HepG2 (cell line): Measurements from ENCODE around the gene TRAPPC1. TPM values are rescaled to one million over a fixed set of nuclear protein-coding genes. Genes with fewer than 3 reads are reported as not detected.

ENCODE experiments used
- CENPBD1 ChIP-seq: sonication (generic); formaldehyde crosslinking; IDR thresholded peaks from 2 replicates; pipeline ENCODE4 v1.8.0; 2022; ENCODE audit warnings: missing genetic modification reagents, low read depth, mild to moderate bottlenecking, borderline replicate concordance
- HIVEP1 ChIP-seq: sonication (generic); formaldehyde crosslinking; IDR thresholded peaks from 2 replicates; pipeline ENCODE4 v1.4.0; 2020; ENCODE audit warnings: mild to moderate bottlenecking, missing genetic modification reagents
- HOXA5 ChIP-seq: sonication (generic); formaldehyde crosslinking; IDR thresholded peaks from 2 replicates; pipeline ENCODE4 v1.4.0; 2020; ENCODE audit warnings: missing genetic modification reagents
- KDM5A ChIP-seq: fragments of 200-600 bp; sonication (generic); IDR thresholded peaks from 2 replicates; pipeline ENCODE4 v1.7.0; 2018; ENCODE audit warnings: antibody characterized with exemption, mild to moderate bottlenecking, low read length, borderline replicate concordance
- NFE2L1 ChIP-seq: sonication (generic); formaldehyde crosslinking; IDR thresholded peaks from 2 replicates; pipeline ENCODE4 v1.4.0; 2020; ENCODE audit warnings: missing genetic modification reagents, mild to moderate bottlenecking, borderline replicate concordance
- NFE2L2 ChIP-seq: fragments of 150-350 bp; IDR thresholded peaks from 2 replicates; pipeline ENCODE4 v1.6.1; 2014; ENCODE audit warnings: low read length
- NFYB ChIP-seq: sonication (generic); formaldehyde crosslinking; IDR thresholded peaks from 2 replicates; pipeline ENCODE4 v1.4.0; 2020; ENCODE audit warnings: missing genetic modification reagents
- NPAS2 ChIP-seq: sonication (generic); formaldehyde crosslinking; IDR thresholded peaks from 2 replicates; pipeline ENCODE4 v1.8.0; 2022; ENCODE audit warnings: mild to moderate bottlenecking, missing genetic modification reagents, borderline replicate concordance
- PAXIP1 ChIP-seq: sonication (generic); formaldehyde crosslinking; conservative IDR thresholded peaks from 2 replicates; pipeline ENCODE4 v1.4.0; 2020; ENCODE audit warnings: mild to moderate bottlenecking, missing genetic modification reagents, moderate library complexity
- SRY ChIP-seq: sonication (generic); formaldehyde crosslinking; IDR thresholded peaks from 2 replicates; pipeline ENCODE4 v1.8.0; 2022; ENCODE audit warnings: mild to moderate bottlenecking, missing genetic modification reagents
- ZNF34 ChIP-seq: sonication (generic); formaldehyde crosslinking; IDR thresholded peaks from 2 replicates; pipeline ENCODE4 v1.4.0; 2020; ENCODE audit warnings: mild to moderate bottlenecking, missing genetic modification reagents, borderline replicate concordance
- ZNF556 ChIP-seq: sonication (generic); formaldehyde crosslinking; IDR thresholded peaks from 2 replicates; pipeline ENCODE4 v1.4.0; 2020; ENCODE audit warnings: mild to moderate bottlenecking, missing genetic modification reagents, borderline replicate concordance
- ZNF644 ChIP-seq: IDR thresholded peaks from 2 replicates; pipeline ENCODE4 v1.6.1; 2016; ENCODE audit warnings: low read depth
- ZNF703 ChIP-seq: sonication (generic); formaldehyde crosslinking; IDR thresholded peaks from 2 replicates; pipeline ENCODE4 v1.5.1; 2020; ENCODE audit warnings: missing genetic modification reagents, mild to moderate bottlenecking, moderate library complexity, borderline replicate concordance
- polyA plus RNA-seq, 8 experiments: library from polyadenylated mRNA; depleted of rRNA in 3 of 8; stranded (reverse) in 7 of 8; unstranded in 1 of 8; fragments of >200 nt; fragmentation: Illumina TruSeq in 4 of 8; extraction: Trizol in 4 of 8; gene quantifications; 2 replicates each; pipeline versions ENCODE4 v1.2.1 to v1.2.3, GENCODE V29; 2011 to 2016; ENCODE audit warnings: low read depth in 4 of 8, missing spikeins in 1 of 8, mixed read lengths in 1 of 8; ENCODE audit not compliant: insufficient read depth in 1 of 8
- total RNA-seq, 5 experiments: library from RNA; depleted of rRNA; stranded (reverse); fragments of >200 nt; fragmentation: Illumina TruSeq; extraction: Trizol; gene quantifications; 2 replicates each; pipeline ENCODE4 v1.2.3, GENCODE V29; 2016; ENCODE audit warnings: low read depth in 1 of 5
- TF ChIP-seq, protein P1 (sequence below): sonication (generic); formaldehyde crosslinking; IDR thresholded peaks from 2 replicates; pipeline ENCODE4 v1.5.0; 2020; ENCODE audit warnings: mild to moderate bottlenecking, missing genetic modification reagents, borderline replicate concordance

TRAPPC1 gene
- total and polyA plus RNA-seq, 2 of the 13 experiments (the other 11 are each of a cell fraction or from before 2014, with no cell fraction given) = 28.1 to 44.9 TPM

DNA sequence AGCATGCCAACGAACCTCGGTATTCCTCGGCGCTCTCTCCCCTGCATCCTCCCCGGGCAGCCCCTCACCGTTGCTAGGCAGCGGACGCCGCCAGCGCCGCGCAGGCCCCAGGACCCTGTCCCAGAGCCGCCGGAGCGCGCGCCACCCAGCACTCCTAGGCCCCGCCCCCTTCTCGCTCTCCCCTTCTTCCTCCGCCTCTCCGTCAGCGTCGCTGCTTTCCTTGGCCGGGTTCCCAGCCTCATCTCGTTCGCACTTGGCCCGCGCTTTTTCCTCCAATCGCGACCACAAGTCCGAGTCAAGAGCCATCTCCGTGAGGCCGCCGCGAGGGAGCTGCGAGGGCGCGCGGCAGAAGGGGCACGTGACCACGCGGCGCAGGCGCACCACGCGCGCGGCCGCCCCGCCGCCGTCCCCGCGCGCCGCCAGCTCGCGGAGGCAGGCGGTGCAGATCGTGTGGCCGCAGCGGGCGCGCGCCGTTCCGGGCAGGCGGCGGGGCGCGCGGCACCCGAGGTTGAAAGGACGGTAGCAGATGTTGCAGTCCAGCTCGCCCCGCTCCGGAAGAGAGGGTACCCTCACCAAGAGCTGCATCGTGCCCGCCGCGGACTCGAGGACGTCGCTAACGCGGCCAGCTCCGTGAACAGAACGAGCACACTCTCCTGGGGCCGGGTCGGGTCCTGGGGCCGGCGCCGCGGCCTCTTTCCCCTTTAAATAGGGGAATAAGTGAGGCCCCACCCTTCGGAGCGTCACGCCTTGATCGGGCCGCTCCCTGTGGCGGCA is 15.9 kb downstream of the TRAPPC1 start, which contains the start of gene RNF227 (continued):
- TF ChIP-seq, protein P1, sequence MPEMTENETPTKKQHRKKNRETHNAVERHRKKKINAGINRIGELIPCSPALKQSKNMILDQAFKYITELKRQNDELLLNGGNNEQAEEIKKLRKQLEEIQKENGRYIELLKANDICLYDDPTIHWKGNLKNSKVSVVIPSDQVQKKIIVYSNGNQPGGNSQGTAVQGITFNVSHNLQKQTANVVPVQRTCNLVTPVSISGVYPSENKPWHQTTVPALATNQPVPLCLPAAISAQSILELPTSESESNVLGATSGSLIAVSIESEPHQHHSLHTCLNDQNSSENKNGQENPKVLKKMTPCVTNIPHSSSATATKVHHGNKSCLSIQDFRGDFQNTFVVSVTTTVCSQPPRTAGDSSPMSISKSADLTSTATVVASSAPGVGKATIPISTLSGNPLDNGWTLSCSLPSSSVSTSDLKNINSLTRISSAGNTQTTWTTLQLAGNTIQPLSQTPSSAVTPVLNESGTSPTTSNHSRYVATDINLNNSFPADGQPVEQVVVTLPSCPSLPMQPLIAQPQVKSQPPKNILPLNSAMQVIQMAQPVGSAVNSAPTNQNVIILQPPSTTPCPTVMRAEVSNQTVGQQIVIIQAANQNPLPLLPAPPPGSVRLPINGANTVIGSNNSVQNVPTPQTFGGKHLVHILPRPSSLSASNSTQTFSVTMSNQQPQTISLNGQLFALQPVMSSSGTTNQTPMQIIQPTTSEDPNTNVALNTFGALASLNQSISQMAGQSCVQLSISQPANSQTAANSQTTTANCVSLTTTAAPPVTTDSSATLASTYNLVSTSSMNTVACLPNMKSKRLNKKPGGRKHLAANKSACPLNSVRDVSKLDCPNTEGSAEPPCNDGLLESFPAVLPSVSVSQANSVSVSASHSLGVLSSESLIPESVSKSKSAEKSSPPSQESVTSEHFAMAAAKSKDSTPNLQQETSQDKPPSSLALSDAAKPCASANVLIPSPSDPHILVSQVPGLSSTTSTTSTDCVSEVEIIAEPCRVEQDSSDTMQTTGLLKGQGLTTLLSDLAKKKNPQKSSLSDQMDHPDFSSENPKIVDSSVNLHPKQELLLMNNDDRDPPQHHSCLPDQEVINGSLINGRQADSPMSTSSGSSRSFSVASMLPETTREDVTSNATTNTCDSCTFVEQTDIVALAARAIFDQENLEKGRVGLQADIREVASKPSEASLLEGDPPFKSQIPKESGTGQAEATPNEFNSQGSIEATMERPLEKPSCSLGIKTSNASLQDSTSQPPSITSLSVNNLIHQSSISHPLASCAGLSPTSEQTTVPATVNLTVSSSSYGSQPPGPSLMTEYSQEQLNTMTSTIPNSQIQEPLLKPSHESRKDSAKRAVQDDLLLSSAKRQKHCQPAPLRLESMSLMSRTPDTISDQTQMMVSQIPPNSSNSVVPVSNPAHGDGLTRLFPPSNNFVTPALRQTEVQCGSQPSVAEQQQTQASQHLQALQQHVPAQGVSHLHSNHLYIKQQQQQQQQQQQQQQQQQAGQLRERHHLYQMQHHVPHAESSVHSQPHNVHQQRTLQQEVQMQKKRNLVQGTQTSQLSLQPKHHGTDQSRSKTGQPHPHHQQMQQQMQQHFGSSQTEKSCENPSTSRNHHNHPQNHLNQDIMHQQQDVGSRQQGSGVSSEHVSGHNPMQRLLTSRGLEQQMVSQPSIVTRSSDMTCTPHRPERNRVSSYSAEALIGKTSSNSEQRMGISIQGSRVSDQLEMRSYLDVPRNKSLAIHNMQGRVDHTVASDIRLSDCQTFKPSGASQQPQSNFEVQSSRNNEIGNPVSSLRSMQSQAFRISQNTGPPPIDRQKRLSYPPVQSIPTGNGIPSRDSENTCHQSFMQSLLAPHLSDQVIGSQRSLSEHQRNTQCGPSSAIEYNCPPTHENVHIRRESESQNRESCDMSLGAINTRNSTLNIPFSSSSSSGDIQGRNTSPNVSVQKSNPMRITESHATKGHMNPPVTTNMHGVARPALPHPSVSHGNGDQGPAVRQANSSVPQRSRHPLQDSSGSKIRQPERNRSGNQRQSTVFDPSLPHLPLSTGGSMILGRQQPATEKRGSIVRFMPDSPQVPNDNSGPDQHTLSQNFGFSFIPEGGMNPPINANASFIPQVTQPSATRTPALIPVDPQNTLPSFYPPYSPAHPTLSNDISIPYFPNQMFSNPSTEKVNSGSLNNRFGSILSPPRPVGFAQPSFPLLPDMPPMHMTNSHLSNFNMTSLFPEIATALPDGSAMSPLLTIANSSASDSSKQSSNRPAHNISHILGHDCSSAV = no peak
- TF ChIP-seq KDM5A = no peak
- TF ChIP-seq HIVEP1 (CRISPR knock-in tag) = no peak
- no peak for TF ChIP-seq PAXIP1 (CRISPR knock-in tag)
- TF ChIP-seq ZNF644 (CRISPR knock-in tag) = no peak
- no peak for TF ChIP-seq ZNF34
- no peak for TF ChIP-seq ZNF703 (CRISPR knock-in tag)
- peak; percentile 62; the same call in 1 of the 2 replicates for TF ChIP-seq HOXA5 (CRISPR knock-in tag)
- TF ChIP-seq ZNF556 = 0 out of 2 replicates have a peak, but pooled peaks have one; percentile 41
- TF ChIP-seq NPAS2 (CRISPR knock-in tag) = no peak
- TF ChIP-seq SRY (CRISPR knock-in tag) = peak; percentile 97; the same call in 1 of the 2 replicates
- 0 out of 2 replicates have a peak, but pooled peaks have one; percentile 27 for TF ChIP-seq NFYB (CRISPR knock-in tag)
- no peak for TF ChIP-seq CENPBD1 (CRISPR knock-in tag)
- TF ChIP-seq NFE2L1 (CRISPR knock-in tag) = no peak
- TF ChIP-seq NFE2L2 = no peak
